Ovary (tissue), 9 donors: ENCODE results near the gene AKT1. TPM values are rescaled to one million over a fixed set of nuclear protein-coding genes. Genes with fewer than 3 reads are reported as not detected.
"Not testable (repeated sequence)": the region's sequence is repeated elsewhere in the genome, so short reads cannot be mapped to it uniquely, and the experiment has no call there.

Source experiments
- DNase-seq, 5 donors: peaks; one replicate each; pipeline ENCODE4 v3.0.0-alpha.2; 2019 to 2020
- H3K27ac ChIP-seq, 2 donors: fragments of 200-600 bp; one replicate each; pipeline versions ENCODE4 v1.5.1 to v1.8.0; 2019 to 2022
- H3K27me3 ChIP-seq: fragments of 200-600 bp; one replicate; pipeline ENCODE4 v1.8.0; 2022
- H3K36me3 ChIP-seq: fragments of 200-600 bp; sonication (generic); one replicate; pipeline ENCODE4 v1.5.1; 2019
- H3K4me1 ChIP-seq: one replicate; pipeline ENCODE4 v1.8.1; 2013; ENCODE audit warnings: mild to moderate bottlenecking, moderate library complexity; ENCODE audit not compliant: insufficient read depth
- H3K4me3 ChIP-seq: fragments of 200-600 bp; sonication (generic); one replicate; pipeline ENCODE4 v1.5.1; 2017
- H3K9me3 ChIP-seq, 2 donors: fragments of 200-600 bp in 1 of 2; sonication (generic) in 1 of 2; one replicate each; pipeline versions ENCODE4 v1.5.1 to v1.8.1; 2013 to 2019; ENCODE audit warnings: mild to moderate bottlenecking in 1 of 2, moderate library complexity in 1 of 2
- CTCF ChIP-seq, 3 donors: fragments of 450-650 bp in 2 of 3; fragments of 200-600 bp in 1 of 3; IDR thresholded peaks; one replicate each; pipeline versions ENCODE4 v1.5.1 to v1.8.0; 2016 to 2022; ENCODE audit warnings: antibody characterized with exemption in 3 of 3, mild to moderate bottlenecking in 1 of 3
- EP300 ChIP-seq: sonication (generic); formaldehyde crosslinking; IDR thresholded peaks from one replicate; pipeline ENCODE4 v1.6.1; 2017; ENCODE audit warnings: antibody characterized with exemption
- POLR2A ChIP-seq: fragments of 450-650 bp; IDR thresholded peaks from one replicate; pipeline ENCODE4 v1.6.1; 2017; ENCODE audit warnings: antibody characterized with exemption, mild to moderate bottlenecking, moderate library complexity
- WGBS, 3 donors: extraction: QIAGEN DNeasy Blood & Tissue Kit in 1 of 3; methylation state at CpG; one replicate each; pipeline versions ENCODE4 v1.1.5 to v1.1.7; 2013 to 2017; 5-methylcytosine and 5-hydroxymethylcytosine counted together
- intact Hi-C, 4 donors: fragments of 100-400 bp; cut with DNase I; formaldehyde crosslinking; loops; one replicate each; pipeline versions ENCODE4 v1.11.0 to v1.15.1; 2022 to 2023
- polyA plus RNA-seq, 2 donors: library from polyadenylated mRNA; stranded (reverse); fragments of 200-250 nt in 1 of 2; fragments of 350-450 nt in 1 of 2; fragmentation: Illumina TruSeq in 1 of 2; extraction: RNeasy Lipid Tissue Mini Kit (QIAGEN cat#74804) in 1 of 2; gene quantifications; one replicate each; pipeline ENCODE4 v1.2.3, GENCODE V29; 2013 to 2014
- total RNA-seq, 7 donors: library from RNA; depleted of rRNA in 2 of 7; stranded (reverse); fragments of >200 nt in 2 of 7; fragmentation: NEBNext Ultra II Directional in 3 of 7; extraction: Animal tissue kit (Norgen Biotek cat#: 25700) in 3 of 7; gene quantifications; one replicate each; pipeline versions ENCODE4 v1.1.0 to v1.2.4, GENCODE V29; 2016 to 2023
- donor health status: DM: no; HTN: no; CAD: no; lungs with moderate emphysema.
- donor health status: DM: no; HTN: no; CAD: no.
- donor health status: Bipolar disorder and iron deficiency.
- donor health status: DM: yes; HTN: yes; CAD: no.
- donor health status: DM: no; HTN: no; CAD: no.
- donor health status: DM: yes; HTN: yes; CAD: no.

The AKT1 gene
- total and polyA plus RNA-seq, 9 donors: 53.9 to 105 (median 95.4) TPM

GRCh38 chr14:104731320-104732294 is 63.9 kb downstream of the AKT1 start:
- TF ChIP-seq EP300 (no peak), CTCF (IDR thresholded peaks at IDR 0.05) (no peak), POLR2A (no peak)
- Histone ChIP-seq H3K27ac (no peak overlapping the region), H3K4me3 (no peak overlapping the region), H3K4me1 (no peaks in the 10 kb centered on the region), H3K27me3 (no peaks in the 10 kb centered on the region), H3K36me3 (no peaks in the 10 kb centered on the region), H3K9me3 (no peaks in the 10 kb centered on the region)
- intact Hi-C loops: no loop called here
- DNase-seq: no peak
- WGBS, 3 donors: 88 to 90% (median 88%) methylated on average over 18 of the region's 18 CpGs

GRCh38 chr14:104730487-104730886 is 65.1 kb downstream of the AKT1 start:
- Histone ChIP-seq H3K36me3 (no peaks in the 10 kb centered on the region), H3K4me3 (no peak overlapping the region), H3K27ac (no peak overlapping the region), H3K9me3 (no peaks in the 10 kb centered on the region), H3K4me1 (no peaks in the 10 kb centered on the region), H3K27me3 (no peaks in the 10 kb centered on the region)
- intact Hi-C loops: no loop called here
- TF ChIP-seq EP300 (no peak), CTCF (IDR thresholded peaks at IDR 0.05) (no peak), POLR2A (no peak)
- DNase-seq: no peak
- 68 to 78% (median 72%) methylated on average over 5 of the region's 5 CpGs for WGBS, 3 donors

- H3K4me1 ChIP-seq: peaks cover under 1% of the 10 kb centered on the region
- 77 to 81% (median 78%) methylated on average over 16 of the region's 16 CpGs for WGBS, 3 donors
- no peak overlapping the region for H3K4me3 ChIP-seq
- TF ChIP-seq EP300 (no peak), CTCF (IDR thresholded peaks at IDR 0.05) (no peak), POLR2A (no peak)
- no peak overlapping the region for H3K27ac ChIP-seq
- intact Hi-C loops: no loop called here
- no peaks in the 10 kb centered on the region for H3K9me3 ChIP-seq
- no peaks in the 10 kb centered on the region for H3K27me3 ChIP-seq
- DNase-seq: no peak
- H3K36me3 ChIP-seq: no peaks in the 10 kb centered on the region
Observed at GRCh38 chr14:104729835-104730181, 65.7 kb downstream of the AKT1 start.

GRCh38 chr14:104729176-104729834 is 66.2 kb downstream of the AKT1 start:
- intact Hi-C loops: not testable (repeated sequence)
- 85 to 87% (median 87%) methylated on average over 31 to 63 of the region's 73 CpGs for WGBS, 3 donors

GRCh38 chr14:104728631-104729030 is 66.9 kb downstream of the AKT1 start:
- no peaks in the 10 kb centered on the region for H3K9me3 ChIP-seq
- no peaks in the 10 kb centered on the region for H3K27me3 ChIP-seq
- peaks cover 3% of the 10 kb centered on the region for H3K4me1 ChIP-seq
- no peak overlapping the region for H3K4me3 ChIP-seq
- TF ChIP-seq CTCF (IDR thresholded peaks at IDR 0.05) (no peak), POLR2A (no peak), EP300 (no peak)
- DNase-seq: no peak
- WGBS, 3 donors: 83 to 88% (median 86%) methylated on average over 17 of the region's 17 CpGs
- no peaks in the 10 kb centered on the region for H3K36me3 ChIP-seq
- no peak overlapping the region for H3K27ac ChIP-seq
- intact Hi-C loops: no loop called here

More at GRCh38 chr14:104729176-104729834, 66.2 kb downstream of the AKT1 start:
- DNase-seq, H3K4me1 ChIP-seq, H3K27me3 ChIP-seq, H3K4me3 ChIP-seq, H3K27ac ChIP-seq, H3K36me3 ChIP-seq, H3K9me3 ChIP-seq: not testable (repeated sequence)
